CD14-positive monocyte (primary cell): Measurements from ENCODE around the gene GREB1. TPM values are rescaled to one million over a fixed set of nuclear protein-coding genes. Genes with fewer than 3 reads are reported as not detected.

Experiments
- DNase-seq, 3 donors: peaks; one replicate each; pipeline ENCODE4 v3.0.0-alpha.2; 2011 to 2022
- H2AFZ ChIP-seq: 2 replicates; pipeline ENCODE4 v1.6.0; 2012; ENCODE audit warnings: mild to moderate bottlenecking, low read depth, low read length, inconsistent platforms; ENCODE audit not compliant: insufficient read depth, poor library complexity, severe bottlenecking
- H3K27ac ChIP-seq, 2 donors: 1 replicate in 1 of 2; 2 replicates in 1 of 2; pipeline ENCODE4 v1.5.1; 2012 to 2013; ENCODE audit warnings: low read length in 2 of 2, control low read depth in 1 of 2, inconsistent platforms in 1 of 2, low read depth in 1 of 2, mild to moderate bottlenecking in 1 of 2
- H3K27me3 ChIP-seq, 2 donors: one replicate each; pipeline versions ENCODE4 v1.6.0 to v1.6.1; 2011 to 2013; ENCODE audit warnings: low read length in 2 of 2; ENCODE audit not compliant: control insufficient read depth in 2 of 2, insufficient read depth in 2 of 2
- H3K36me3 ChIP-seq, 2 donors: replicated peaks in 1 of 2; 1 replicate in 1 of 2; 2 replicates in 1 of 2; pipeline versions ENCODE4 v1.5.1 to v1.6.1; 2012 to 2013; ENCODE audit warnings: low read length in 2 of 2, control low read depth in 1 of 2, inconsistent platforms in 1 of 2, mild to moderate bottlenecking in 1 of 2; ENCODE audit not compliant: insufficient read depth in 2 of 2, control insufficient read depth in 1 of 2
- H3K4me1 ChIP-seq, 2 donors: 1 replicate in 1 of 2; 2 replicates in 1 of 2; pipeline versions ENCODE4 v1.5.1 to v1.6.1; 2012 to 2013; ENCODE audit warnings: low read length in 2 of 2, control low read depth in 1 of 2, inconsistent platforms in 1 of 2, mild to moderate bottlenecking in 1 of 2, moderate library complexity in 1 of 2; ENCODE audit not compliant: insufficient read depth in 2 of 2, control insufficient read depth in 1 of 2
- H3K4me2 ChIP-seq: replicated peaks from 2 replicates; pipeline ENCODE3; 2012; ENCODE audit warnings: low read length, moderate library complexity, mild to moderate bottlenecking; ENCODE audit not compliant: poor library complexity, severe bottlenecking; ENCODE audit errors: extremely low read depth
- H3K4me3 ChIP-seq, 3 experiments: fragments of 200-600 bp in 1 of 3; sonication (generic) in 1 of 3; replicated peaks in 1 of 3; 1 replicate in 2 of 3; 2 replicates in 1 of 3; pipeline ENCODE4 v1.5.1; 2011 to 2013; ENCODE audit warnings: low read length in 3 of 3, mild to moderate bottlenecking in 3 of 3, control low read depth in 2 of 3, low read depth in 2 of 3, inconsistent platforms in 1 of 3, moderate library complexity in 1 of 3
- H3K79me2 ChIP-seq: 2 replicates; pipeline ENCODE4 v1.6.0; 2012; ENCODE audit warnings: mild to moderate bottlenecking, control low read depth, inconsistent platforms, low read length, moderate library complexity; ENCODE audit not compliant: insufficient read depth
- H3K9ac ChIP-seq: 2 replicates; pipeline ENCODE4 v1.6.0; 2017; ENCODE audit warnings: low read length, mild to moderate bottlenecking; ENCODE audit not compliant: insufficient read depth, poor library complexity, severe bottlenecking
- H3K9me3 ChIP-seq, 2 donors: replicated peaks in 1 of 2; 1 replicate in 1 of 2; 2 replicates in 1 of 2; pipeline versions ENCODE4 v1.5.1 to v1.6.1; 2012 to 2013; ENCODE audit warnings: low read length in 2 of 2, control low read depth in 1 of 2; ENCODE audit not compliant: control insufficient read depth in 1 of 2, insufficient read depth in 1 of 2
- H4K20me1 ChIP-seq: 2 replicates; pipeline ENCODE4 v1.6.0; 2012; ENCODE audit warnings: mild to moderate bottlenecking, low read length, control low read depth, moderate library complexity; ENCODE audit not compliant: insufficient read depth
- H3K27ac Mint-ChIP-seq, 7 donors: one replicate each; pipeline ENCODE4 v1.8.0; 2020; ENCODE audit warnings: mild to moderate bottlenecking in 7 of 7, mixed read lengths in 7 of 7, moderate library complexity in 6 of 7, inconsistent platforms in 2 of 7
- H3K27me3 Mint-ChIP-seq, 3 donors: one replicate each; pipeline ENCODE4 v1.8.0; 2021 to 2022; ENCODE audit warnings: low read depth in 3 of 3, mild to moderate bottlenecking in 3 of 3, mixed read lengths in 3 of 3, moderate library complexity in 3 of 3, inconsistent platforms in 1 of 3
- H3K36me3 Mint-ChIP-seq, 2 donors: one replicate each; pipeline ENCODE4 v1.8.0; 2020; ENCODE audit warnings: mixed read lengths in 2 of 2, inconsistent platforms in 1 of 2, mild to moderate bottlenecking in 1 of 2
- H3K4me1 Mint-ChIP-seq: one replicate; pipeline ENCODE4 v1.8.0; 2020; ENCODE audit warnings: mild to moderate bottlenecking, mixed read lengths
- H3K4me3 Mint-ChIP-seq, 2 donors: one replicate each; pipeline ENCODE4 v1.8.0; 2020; ENCODE audit warnings: mild to moderate bottlenecking in 2 of 2, mixed read lengths in 2 of 2, moderate library complexity in 1 of 2
- H3K9me3 Mint-ChIP-seq, 7 donors: one replicate each; pipeline ENCODE4 v1.8.0; 2020 to 2022; ENCODE audit warnings: mixed read lengths in 7 of 7, mild to moderate bottlenecking in 6 of 7, moderate library complexity in 6 of 7, inconsistent platforms in 2 of 7
- CTCF ChIP-seq: fragments of 200-600 bp; IDR thresholded peaks from one replicate; pipeline ENCODE4 v1.8.0; 2022; ENCODE audit warnings: antibody characterized with exemption, mild to moderate bottlenecking
- WGBS: methylation state at CpG from one replicate; pipeline ENCODE4 v1.1.5; 2013; ENCODE audit warnings: missing lambda C conversion rate; ENCODE audit not compliant: insufficient coverage; 5-methylcytosine and 5-hydroxymethylcytosine counted together
- intact Hi-C, 2 donors: fragments of 100-400 bp; cut with micrococcal nuclease; formaldehyde crosslinking; loops; one replicate each; pipeline versions ENCODE4 v1.15.0 to v1.15.1; 2023
- polyA plus RNA-seq, 3 donors: library from polyadenylated mRNA; depleted of rRNA in 1 of 3; unstranded in 2 of 3; stranded (reverse) in 1 of 3; fragments of 300-500 nt in 2 of 3; fragments of >200 nt in 1 of 3; fragmentation: Illumina TruSeq in 2 of 3; gene quantifications; 1 replicate in 2 of 3; 2 replicates in 1 of 3; pipeline ENCODE4 v1.2.3, GENCODE V29; 2012 to 2021

Gene GREB1
- polyA plus RNA-seq, 3 donors, result not detected

GRCh38 chr2:11661891-11662435 lies 128.1 kb downstream of the GREB1 start:
- no peak overlapping the region for H3K4me3 Mint-ChIP-seq
- H3K9me3 ChIP-seq, result peaks cover 0 to 8% of the 10 kb centered on the region in 2 donors

GRCh38 chr2:11662882-11663281 lies 129.0 kb downstream of the GREB1 start:
- Mint-ChIP-seq H3K27me3 (peaks cover 3 to 23% (median 5%) of the 10 kb centered on the region in 3 donors), H3K9me3 (peaks cover 6 to 12% (median 10%) of the 10 kb centered on the region in 7 donors), H3K27ac (no peak overlapping the region), H3K4me1 (peaks cover 3% of the 10 kb centered on the region), H3K36me3 (no peaks in the 10 kb centered on the region), H3K4me3 (no peak overlapping the region)
- Histone ChIP-seq H3K4me1 (no peaks in the 10 kb centered on the region), H3K4me2 (no peak overlapping the region), H3K79me2 (no peaks in the 10 kb centered on the region), H3K27me3 (peaks cover 0 to 6% of the 10 kb centered on the region in 2 donors), H3K9ac (no peak overlapping the region), H3K4me3 (no peak overlapping the region), H4K20me1 (no peaks in the 10 kb centered on the region), H2AFZ (no peak overlapping the region), H3K9me3 (peaks cover 0 to 8% of the 10 kb centered on the region in 2 donors), H3K27ac (no peak overlapping the region), H3K36me3 (no peaks in the 10 kb centered on the region)
- DNase-seq, result no peak
- no peak for TF ChIP-seq CTCF
- intact Hi-C loops, result no loop called here

More at GRCh38 chr2:11661891-11662435, 128.1 kb downstream of the GREB1 start:
- Mint-ChIP-seq H3K27ac (no peak overlapping the region), H3K9me3 (peaks cover 6 to 12% (median 10%) of the 10 kb centered on the region in 7 donors), H3K27me3 (peaks cover 3 to 18% (median 5%) of the 10 kb centered on the region in 3 donors), H3K36me3 (no peaks in the 10 kb centered on the region), H3K4me1 (peaks cover 3% of the 10 kb centered on the region)
- H4K20me1 ChIP-seq, result no peaks in the 10 kb centered on the region
- intact Hi-C loops, result no loop called here
- no peaks in the 10 kb centered on the region for H3K79me2 ChIP-seq
- 92% methylated on average over 13 of the region's 18 CpGs for WGBS
- no peak for TF ChIP-seq CTCF
- H3K36me3 ChIP-seq, result no peaks in the 10 kb centered on the region
- no peak for DNase-seq
- peaks cover 0 to 6% of the 10 kb centered on the region in 2 donors for H3K27me3 ChIP-seq
- H2AFZ ChIP-seq, result no peak overlapping the region
- H3K4me1 ChIP-seq, result no peaks in the 10 kb centered on the region
- H3K4me2 ChIP-seq, result no peak overlapping the region
- H3K9ac ChIP-seq, result no peak overlapping the region
- H3K27ac ChIP-seq, result no peak overlapping the region
- no peak overlapping the region for H3K4me3 ChIP-seq
